MM.1S (cell line): ENCODE data around the gene RAB14.

Experiments
- DNase-seq: peaks from one replicate; pipeline ENCODE4 v3.0.0-alpha.2; 2015
- H2AFZ ChIP-seq: fragments of 300-600 bp; sonication (generic); 2 replicates; pipeline ENCODE4 v1.6.0; 2016; ENCODE audit warnings: antibody characterized with exemption, low read length
- H3F3A ChIP-seq: fragments of 300-600 bp; sonication (generic); 2 replicates; pipeline ENCODE4 v1.6.1; 2016; ENCODE audit warnings: mild to moderate bottlenecking, antibody characterized with exemption, low read length, moderate library complexity, mixed read lengths; ENCODE audit not compliant: insufficient read depth
- H3K27ac ChIP-seq: fragments of 300-600 bp; sonication (generic); 2 replicates; pipeline ENCODE4 v1.5.1; 2016; ENCODE audit warnings: mild to moderate bottlenecking, low read length
- H3K27me3 ChIP-seq: fragments of 300-600 bp; sonication (generic); replicated peaks from 2 replicates; pipeline ENCODE4 v1.6.0; 2016; ENCODE audit warnings: low read length; ENCODE audit not compliant: insufficient read depth
- H3K36me3 ChIP-seq: fragments of 300-600 bp; sonication (generic); replicated peaks from 2 replicates; pipeline ENCODE4 v1.6.1; 2016; ENCODE audit warnings: mild to moderate bottlenecking, low read length, mixed read lengths; ENCODE audit not compliant: insufficient read depth
- H3K4me1 ChIP-seq: fragments of 300-600 bp; sonication (generic); 2 replicates; pipeline ENCODE4 v1.6.1; 2016; ENCODE audit warnings: low read length, mixed read lengths
- H3K4me2 ChIP-seq: fragments of 300-600 bp; sonication (generic); 2 replicates; pipeline ENCODE4 v1.6.0; 2016; ENCODE audit warnings: low read depth, low read length
- H3K4me3 ChIP-seq: fragments of 300-600 bp; sonication (generic); 2 replicates; pipeline ENCODE4 v1.5.1; 2016; ENCODE audit warnings: low read length, mixed read lengths
- H3K79me2 ChIP-seq: fragments of 300-600 bp; sonication (generic); 2 replicates; pipeline ENCODE4 v1.6.1; 2016; ENCODE audit warnings: mixed run types, low read length, mixed read lengths
- H3K9ac ChIP-seq: fragments of 300-600 bp; sonication (generic); 2 replicates; pipeline ENCODE4 v1.6.1; 2016; ENCODE audit warnings: low read length, mixed read lengths
- H3K9me2 ChIP-seq: fragments of 300-600 bp; sonication (generic); replicated peaks from 2 replicates; pipeline ENCODE4 v1.6.1; 2016; ENCODE audit warnings: mild to moderate bottlenecking, low read length, mixed read lengths; ENCODE audit not compliant: insufficient read depth
- H3K9me3 ChIP-seq: fragments of 300-600 bp; sonication (generic); replicated peaks from 2 replicates; pipeline ENCODE4 v1.6.1; 2016; ENCODE audit warnings: mild to moderate bottlenecking, low read length, mixed read lengths; ENCODE audit not compliant: insufficient read depth
- H4K20me1 ChIP-seq: fragments of 300-600 bp; sonication (generic); 2 replicates; pipeline ENCODE4 v1.6.1; 2016; ENCODE audit warnings: mild to moderate bottlenecking, low read length, moderate library complexity, mixed read lengths; ENCODE audit not compliant: insufficient read depth
- CTCF ChIP-seq: fragments of 300-600 bp; sonication (generic); IDR thresholded peaks from 2 replicates; pipeline ENCODE4 v1.5.1; 2016; ENCODE audit warnings: antibody characterized with exemption, low read length, mixed read lengths
- EZH2 ChIP-seq: fragments of 300-600 bp; sonication (generic); optimal IDR thresholded peaks from 2 replicates; pipeline ENCODE3; 2017; ENCODE audit warnings: low read depth, mild to moderate bottlenecking, antibody characterized with exemption, low read length, mixed read lengths
- EZH2phosphoT487 ChIP-seq: fragments of 300-600 bp; sonication (generic); IDR thresholded peaks from 2 replicates; pipeline ENCODE4 v1.6.1; 2018; ENCODE audit warnings: antibody characterized with exemption, low read length

The RAB14 gene

GRCh38 chr9:121178676-121179372 is 22.8 kb downstream of the RAB14 start:
- no peaks in the 10 kb centered on the region for H3K4me1 ChIP-seq
- no peak for DNase-seq
- no peak overlapping the region for H3K4me2 ChIP-seq
- H3F3A ChIP-seq: no peaks in the 10 kb centered on the region
- TF ChIP-seq CTCF (no peak), EZH2 (no peak), EZH2phosphoT487 (no peak)
- H3K9ac ChIP-seq: no peak overlapping the region
- no peak overlapping the region for H2AFZ ChIP-seq
- peaks cover 10% of the 10 kb centered on the region for H3K36me3 ChIP-seq
- no peak overlapping the region for H3K27ac ChIP-seq
- no peaks in the 10 kb centered on the region for H3K9me3 ChIP-seq
- no peaks in the 10 kb centered on the region for H3K27me3 ChIP-seq
- peaks cover 17% of the 10 kb centered on the region for H3K79me2 ChIP-seq
- no peaks in the 10 kb centered on the region; the same call in 1 of the 2 replicates for H4K20me1 ChIP-seq
- no peaks in the 10 kb centered on the region for H3K9me2 ChIP-seq
- no peak overlapping the region for H3K4me3 ChIP-seq

- H2AFZ ChIP-seq: no peak overlapping the region
- H3K79me2 ChIP-seq: no peaks in the 10 kb centered on the region
- no peaks in the 10 kb centered on the region for H3K4me1 ChIP-seq
- no peaks in the 10 kb centered on the region for H3K9me3 ChIP-seq
- H3F3A ChIP-seq: no peaks in the 10 kb centered on the region
- no peaks in the 10 kb centered on the region for H3K27me3 ChIP-seq
- no peak for TF ChIP-seq EZH2phosphoT487
- no peak for TF ChIP-seq EZH2
- TF ChIP-seq CTCF: no peak
- H3K4me3 ChIP-seq: no peak overlapping the region
- no peaks in the 10 kb centered on the region for H4K20me1 ChIP-seq
- H3K4me2 ChIP-seq: no peak overlapping the region
- peaks cover 4% of the 10 kb centered on the region; the same call in 1 of the 2 replicates for H3K36me3 ChIP-seq
- no peak for DNase-seq
- no peaks in the 10 kb centered on the region for H3K9me2 ChIP-seq
- no peak overlapping the region for H3K27ac ChIP-seq
- no peak overlapping the region for H3K9ac ChIP-seq
These were observed 28.2 kb downstream of the RAB14 start for GRCh38 chr9:121173501-121173900.

GRCh38 chr9:121172726-121173487 is 28.8 kb downstream of the RAB14 start:
- H3K9ac ChIP-seq: no peak overlapping the region
- H3K9me2 ChIP-seq: no peaks in the 10 kb centered on the region
- H3K27me3 ChIP-seq: no peaks in the 10 kb centered on the region
- no peaks in the 10 kb centered on the region for H3F3A ChIP-seq
- no peaks in the 10 kb centered on the region for H3K9me3 ChIP-seq
- H3K4me2 ChIP-seq: no peak overlapping the region
- H3K4me3 ChIP-seq: no peak overlapping the region
- no peak overlapping the region for H2AFZ ChIP-seq
- no peaks in the 10 kb centered on the region for H4K20me1 ChIP-seq
- no peak for TF ChIP-seq EZH2phosphoT487
- no peak for TF ChIP-seq CTCF
- no peak for TF ChIP-seq EZH2
- H3K79me2 ChIP-seq: no peaks in the 10 kb centered on the region
- peaks cover 6% of the 10 kb centered on the region for H3K36me3 ChIP-seq
- H3K4me1 ChIP-seq: no peaks in the 10 kb centered on the region
- no peak for DNase-seq
- no peak overlapping the region for H3K27ac ChIP-seq
